ENCODE measurements around the gene TMSB4X.
"Not testable (repeated sequence)": the region's sequence is repeated elsewhere in the genome, so short reads cannot be mapped to it uniquely, and the experiment has no call there.

Gene TMSB4X

GRCh38 chrX:12954981-12955380 is 19.9 kb upstream of the TMSB4X start:
- no peak for DNase-seq (ENCODE audit: low spot score)

- DNase-seq (ENCODE audit: low spot score) = no peak
These were observed 18.8 kb upstream of the TMSB4X start for GRCh38 chrX:12955882-12956703.

- no peak for DNase-seq (ENCODE audit: low spot score)
These were observed 18.0 kb upstream of the TMSB4X start for GRCh38 chrX:12956704-12957534.

GRCh38 chrX:12958059-12958458 is 16.9 kb upstream of the TMSB4X start:
- DNase-seq (ENCODE audit: low spot score) = no peak

GRCh38 chrX:12958461-12958860 is 16.4 kb upstream of the TMSB4X start:
- no peak for DNase-seq (ENCODE audit: low spot score)

GRCh38 chrX:12961196-12961718 is 13.7 kb upstream of the TMSB4X start:
- no peak for DNase-seq (ENCODE audit: low spot score)

GRCh38 chrX:12962041-12962504 is 12.8 kb upstream of the TMSB4X start:
- no peak for DNase-seq (ENCODE audit: low spot score)

- DNase-seq (ENCODE audit: low spot score) = not testable (repeated sequence)
These were observed 11.6 kb upstream of the TMSB4X start for GRCh38 chrX:12963210-12963850.

- DNase-seq (ENCODE audit: low spot score) = no peak
These were observed 9.6 kb upstream of the TMSB4X start for GRCh38 chrX:12965131-12965940.

- no peak for DNase-seq (ENCODE audit: low spot score)
These were observed 8.8 kb upstream of the TMSB4X start for GRCh38 chrX:12966151-12966550.

GRCh38 chrX:12967711-12968465 is 7.0 kb upstream of the TMSB4X start:
- no peak for DNase-seq (ENCODE audit: low spot score)

- DNase-seq (ENCODE audit: low spot score) = no peak
These were observed 4.2 kb upstream of the TMSB4X start for GRCh38 chrX:12970691-12971202.

GRCh38 chrX:12971282-12972003 is 3.5 kb upstream of the TMSB4X start:
- no peak for DNase-seq (ENCODE audit: low spot score)

- no peak for DNase-seq (ENCODE audit: low spot score)
These were observed 2.7 kb upstream of the TMSB4X start for GRCh38 chrX:12972243-12972642.

GRCh38 chrX:12972878-12973560 is 1.9 kb upstream of the TMSB4X start:
- DNase-seq (ENCODE audit: low spot score) = no peak

- peak; percentile 1 for DNase-seq (ENCODE audit: low spot score)
These were observed 1.2 kb upstream of the TMSB4X start for GRCh38 chrX:12973561-12974304.

GRCh38 chrX:12974305-12974795 is 560 bp upstream of the TMSB4X start:
- peak; percentile 42 for DNase-seq (ENCODE audit: low spot score)

- DNase-seq (ENCODE audit: low spot score) = no peak
These were observed 708 bp downstream of the TMSB4X start for GRCh38 chrX:12975670-12975965.

All from SK-N-DZ (cell line).